ENCODE measurements around the gene MAPK13. TPM values are rescaled to one million over a fixed set of nuclear protein-coding genes. Genes with fewer than 3 reads are reported as not detected.

The MAPK13 gene
- total RNA-seq, 1 experiment from 2014 or later = 13.6 TPM

- no peak for TF ChIP-seq ZNF281 (CRISPR knock-in tag; IDR thresholded peaks at IDR 0.05)
- no peak for TF ChIP-seq RORB (CRISPR knock-in tag; IDR thresholded peaks at IDR 0.05)
- TF ChIP-seq NFYB (CRISPR knock-in tag; conservative IDR thresholded peaks at IDR 0.05; ENCODE audit: low read depth) = no peak
- no peak for TF ChIP-seq ATF6 (CRISPR knock-in tag; IDR thresholded peaks at IDR 0.05)
- TF ChIP-seq MXD4 (CRISPR knock-in tag; IDR thresholded peaks at IDR 0.05; ENCODE audit: borderline replicate concordance) = no peak
Observed at GRCh38 chr6:36142971-36143838, 12.9 kb downstream of the MAPK13 start (continued).

GRCh38 chr6:36145495-36145894 is 15.2 kb downstream of the MAPK13 start:
- Mint-ChIP-seq H3K27me3 (ENCODE audit: low read depth) (peaks cover 5% of the 10 kb centered on the region), H3K27ac (no peak overlapping the region), H3K4me1 (peaks cover 16% of the 10 kb centered on the region), H3K36me3 (peaks cover 8% of the 10 kb centered on the region), H3K9me3 (peaks cover 32% of the 10 kb centered on the region), H3K4me3 (no peak overlapping the region)
- DNase-seq (ENCODE audit: low spot score) (no peak), ATAC-seq (no peak)
- POLR2A ChIA-PET = no interaction called here
- CTCF ChIA-PET = no interaction called here
- TF ChIP-seq ZNF425 (CRISPR knock-in tag; conservative IDR thresholded peaks at IDR 0.05) (no peak), TEAD1 (CRISPR knock-in tag; IDR thresholded peaks at IDR 0.05) (no peak), ZNF512 (CRISPR knock-in tag; IDR thresholded peaks at IDR 0.05; ENCODE audit: borderline replicate concordance) (no peak), MAX (CRISPR knock-in tag; IDR thresholded peaks at IDR 0.05) (no peak), ESRRA (CRISPR knock-in tag; IDR thresholded peaks at IDR 0.05; ENCODE audit: borderline replicate concordance) (no peak), ETV6 (CRISPR knock-in tag; IDR thresholded peaks at IDR 0.05) (no peak), SP1 (CRISPR knock-in tag; conservative IDR thresholded peaks at IDR 0.05) (no peak), CBFB (CRISPR knock-in tag; IDR thresholded peaks at IDR 0.05; ENCODE audit: low read depth) (no peak), NFATC4 (CRISPR knock-in tag; IDR thresholded peaks at IDR 0.05) (no peak), ATF2 (CRISPR knock-in tag; IDR thresholded peaks at IDR 0.05; ENCODE audit: borderline replicate concordance, low read depth) (no peak), ZNF532 (CRISPR knock-in tag; IDR thresholded peaks at IDR 0.05; ENCODE audit: borderline replicate concordance) (no peak), IRF2 (CRISPR knock-in tag; IDR thresholded peaks at IDR 0.05; ENCODE audit: borderline replicate concordance, low read depth) (no peak)

Data from WTC11 (cell line).